Adrenal gland (tissue), 12 donors: ENCODE results near the gene IRX3. TPM values are rescaled to one million over a fixed set of nuclear protein-coding genes. Genes with fewer than 3 reads are reported as not detected.

Source experiments
- DNase-seq, 7 donors: peaks; one replicate each; pipeline ENCODE4 v3.0.0-alpha.2; 2019 to 2020
- H3K27ac ChIP-seq, 5 donors: fragments of 200-600 bp; sonication (generic) in 4 of 5; 1 replicate in 3 of 5; 2 replicates in 2 of 5; pipeline versions ENCODE4 v1.5.1 to v1.8.0; 2016 to 2020; ENCODE audit warnings: mild to moderate bottlenecking in 1 of 5
- H3K27me3 ChIP-seq: fragments of 200-600 bp; 2 replicates; pipeline ENCODE4 v1.8.0; 2021
- H3K36me3 ChIP-seq, 2 donors: fragments of 200-600 bp; replicated peaks in 1 of 2; 1 replicate in 1 of 2; 2 replicates in 1 of 2; pipeline versions ENCODE4 v1.5.1 to v1.8.0; 2018 to 2022
- H3K4me1 ChIP-seq, 2 donors: fragments of 200-600 bp; replicated peaks in 1 of 2; 1 replicate in 1 of 2; 2 replicates in 1 of 2; pipeline versions ENCODE4 v1.5.1 to v1.8.0; 2018 to 2021
- H3K4me3 ChIP-seq, 4 donors: fragments of 200-600 bp; sonication (generic) in 3 of 4; one replicate each; pipeline ENCODE4 v1.5.1; 2016 to 2018
- H3K9me3 ChIP-seq, 3 donors: fragments of 200-600 bp; sonication (generic) in 1 of 3; replicated peaks in 1 of 3; 1 replicate in 2 of 3; 2 replicates in 1 of 3; pipeline versions ENCODE4 v1.5.1 to v1.8.0; 2016 to 2021
- POLR2A ChIP-seq, 2 donors: fragments of 450-650 bp; IDR thresholded peaks; one replicate each; pipeline ENCODE4 v1.6.1; 2017; ENCODE audit warnings: antibody characterized with exemption in 2 of 2, mild to moderate bottlenecking in 2 of 2, moderate library complexity in 1 of 2
- WGBS, 4 donors: extraction: QIAGEN DNeasy Blood & Tissue Kit in 2 of 4; methylation state at CpG; one replicate each; pipeline versions ENCODE4 v1.1.5 to v1.1.7; 2013 to 2017; 5-methylcytosine and 5-hydroxymethylcytosine counted together
- intact Hi-C, 2 donors: fragments of 100-400 bp; cut with DNase I; formaldehyde crosslinking; loops; one replicate each; pipeline versions ENCODE4 v1.14.1 to v1.15.0; 2022 to 2023
- polyA plus RNA-seq, 3 donors: library from polyadenylated mRNA; stranded (reverse); fragments of 200-250 nt in 2 of 3; fragments of 350-450 nt in 1 of 3; fragmentation: Illumina TruSeq in 1 of 3; extraction: RNeasy Lipid Tissue Mini Kit (QIAGEN cat#74804) in 1 of 3; gene quantifications; one replicate each; pipeline ENCODE4 v1.2.3, GENCODE V29; 2013 to 2014
- total RNA-seq, 9 donors: library from RNA; depleted of rRNA in 4 of 9; stranded (reverse); fragments of >200 nt in 4 of 9; fragments of 120-200 nt in 1 of 9; fragmentation: NEBNext Ultra II Directional in 1 of 9; extraction: Animal tissue kit (Norgen Biotek cat#: 25700) in 1 of 9; gene quantifications; one replicate each; pipeline versions ENCODE4 v1.1.0 to v1.2.4, GENCODE V29; 2013 to 2023
- TF ChIP-seq, protein P1 (sequence below), 6 experiments: fragments of 450-650 bp in 4 of 6; fragments of 200-600 bp in 2 of 6; sonication (generic) in 1 of 6; IDR thresholded peaks; 1 replicate in 5 of 6; 2 replicates in 1 of 6; pipeline versions ENCODE4 v1.5.1 to v1.8.0; 2016 to 2021; ENCODE audit warnings: antibody characterized with exemption in 6 of 6, mild to moderate bottlenecking in 2 of 6, moderate library complexity in 1 of 6
- donor health status: healthy with polysubstance abuse.
- donor health status: Bipolar disorder and iron deficiency.
- donor health status: DM: yes; HTN: yes; CAD: no.
- donor health status: DM: no; HTN: no; CAD: no.
- donor health status: DM: no; HTN: no; CAD: no.
- donor health status: DM: yes; HTN: yes; CAD: no.

The IRX3 gene
- total and polyA plus RNA-seq, 12 donors: 1.4 to 18.6 (median 9.4) TPM

GRCh38 chr16:54287131-54288029 lies 793 bp upstream of the IRX3 start:
- intact Hi-C loops: loop anchor here (5.0 to 10.0 kb wide), 2 partner anchors 645 to 647 kb away; partner anchors contain the start of gene IRX5 (in 2 of the 2)
- no peaks in the 10 kb centered on the region for H3K36me3 ChIP-seq
- peak in 2 of 7 donors; percentile 17 to 31 for DNase-seq
- TF ChIP-seq POLR2A (IDR thresholded peaks at IDR 0.05): no peak
- TF ChIP-seq, protein P1, sequence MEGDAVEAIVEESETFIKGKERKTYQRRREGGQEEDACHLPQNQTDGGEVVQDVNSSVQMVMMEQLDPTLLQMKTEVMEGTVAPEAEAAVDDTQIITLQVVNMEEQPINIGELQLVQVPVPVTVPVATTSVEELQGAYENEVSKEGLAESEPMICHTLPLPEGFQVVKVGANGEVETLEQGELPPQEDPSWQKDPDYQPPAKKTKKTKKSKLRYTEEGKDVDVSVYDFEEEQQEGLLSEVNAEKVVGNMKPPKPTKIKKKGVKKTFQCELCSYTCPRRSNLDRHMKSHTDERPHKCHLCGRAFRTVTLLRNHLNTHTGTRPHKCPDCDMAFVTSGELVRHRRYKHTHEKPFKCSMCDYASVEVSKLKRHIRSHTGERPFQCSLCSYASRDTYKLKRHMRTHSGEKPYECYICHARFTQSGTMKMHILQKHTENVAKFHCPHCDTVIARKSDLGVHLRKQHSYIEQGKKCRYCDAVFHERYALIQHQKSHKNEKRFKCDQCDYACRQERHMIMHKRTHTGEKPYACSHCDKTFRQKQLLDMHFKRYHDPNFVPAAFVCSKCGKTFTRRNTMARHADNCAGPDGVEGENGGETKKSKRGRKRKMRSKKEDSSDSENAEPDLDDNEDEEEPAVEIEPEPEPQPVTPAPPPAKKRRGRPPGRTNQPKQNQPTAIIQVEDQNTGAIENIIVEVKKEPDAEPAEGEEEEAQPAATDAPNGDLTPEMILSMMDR (IDR thresholded peaks at IDR 0.05): no peak
- H3K27ac ChIP-seq: peak overlapping the region in 1 of 5 donors; percentile 88
- no peaks in the 10 kb centered on the region for H3K9me3 ChIP-seq
- peaks cover 8 to 18% of the 10 kb centered on the region in 2 donors for H3K4me1 ChIP-seq
- 4 to 9% (median 6%) methylated on average over 26 to 61 of the region's 61 CpGs for WGBS, 4 donors
- H3K4me3 ChIP-seq: peak overlapping the region in 2 of 4 donors; percentile 25 to 61
- H3K27me3 ChIP-seq: peaks cover 91% of the 10 kb centered on the region

DNA sequence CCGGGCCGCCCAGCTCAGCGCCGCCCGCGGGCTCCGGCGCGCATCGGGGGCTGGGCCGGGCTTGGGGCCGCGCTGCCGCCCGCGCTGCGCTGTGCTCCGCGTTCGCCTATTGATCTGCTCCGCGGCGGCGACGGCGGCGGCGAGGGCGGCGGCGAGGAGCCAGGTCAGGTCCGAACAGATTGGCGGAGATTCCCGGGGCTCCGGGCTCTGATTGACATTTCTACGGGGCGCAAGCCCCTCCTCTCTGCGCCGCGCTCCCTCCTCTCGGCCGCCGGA lies 559 bp downstream of the IRX3 start:
- intact Hi-C loops: loop anchor here (5.0 to 10.0 kb wide), 2 partner anchors 646 to 649 kb away; partner anchors contain the start of gene IRX5 (in 2 of the 2)
- peaks cover 14 to 27% of the 10 kb centered on the region in 2 donors for H3K4me1 ChIP-seq
- WGBS, 4 donors: 0 to 1% (median 1%) methylated on average over 10 to 43 of the region's 43 CpGs

DNA sequence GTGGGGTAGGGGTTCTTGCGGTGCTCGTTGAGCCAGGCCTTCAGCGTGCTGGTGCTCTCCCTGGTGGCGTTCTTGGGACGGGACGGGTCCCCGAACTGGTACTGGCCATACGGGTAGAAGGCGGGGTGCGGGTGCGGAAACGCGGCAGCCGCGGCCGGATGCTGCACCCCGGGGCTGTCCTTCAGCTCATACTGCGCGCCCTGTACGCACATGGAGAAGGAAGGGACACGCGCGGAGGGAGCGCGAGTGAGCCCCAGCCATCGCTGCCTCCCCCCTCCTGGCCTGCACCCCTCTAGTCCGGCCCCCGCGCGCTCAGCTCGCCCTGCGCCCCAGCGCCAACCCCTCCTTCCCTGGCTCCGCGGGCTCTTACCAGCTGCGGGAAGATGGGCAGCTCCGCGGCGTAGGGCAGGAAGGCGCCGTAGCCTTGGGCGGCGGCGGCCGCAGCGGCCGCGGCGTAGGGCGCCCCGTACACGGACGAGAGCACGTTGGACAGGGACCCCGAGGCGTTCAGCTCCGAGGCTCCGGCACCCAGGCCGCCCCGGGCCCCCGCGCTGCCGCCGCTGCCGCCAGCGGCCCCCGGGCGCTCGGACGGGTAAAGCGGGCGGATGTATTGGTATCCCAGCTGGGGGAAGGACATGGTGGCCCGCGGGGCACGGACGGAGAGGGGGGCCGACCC lies 1.0 kb downstream of the IRX3 start:
- Histone ChIP-seq H3K9me3 (no peaks in the 10 kb centered on the region), H3K4me1 (peaks cover 14 to 27% of the 10 kb centered on the region in 2 donors), H3K27ac (peak overlapping the region in 3 of 5 donors; percentile 37 to 88 (median 57)), H3K36me3 (no peaks in the 10 kb centered on the region), H3K27me3 (peaks cover 83% of the 10 kb centered on the region), H3K4me3 (peak overlapping the region in 2 of 4 donors; percentile 22 to 61)
- 1 to 2% (median 1%) methylated on average over 34 to 77 of the region's 77 CpGs; no CpG with 5 or more reads in 1 of the 4 donors for WGBS, 4 donors
- intact Hi-C loops: loop anchor here (5.0 to 10.0 kb wide), 2 partner anchors 647 to 649 kb away; partner anchors contain the start of gene IRX5 (in 2 of the 2)
- TF ChIP-seq, protein P1 (IDR thresholded peaks at IDR 0.05): no peak
- TF ChIP-seq POLR2A (IDR thresholded peaks at IDR 0.05): no peak
- peak in 2 of 7 donors; percentile 15 to 25 for DNase-seq

More for the DNA sequence above, 559 bp downstream of the IRX3 start:
- Histone ChIP-seq H3K4me3 (peak overlapping the region in 2 of 4 donors; percentile 49 to 61), H3K36me3 (no peaks in the 10 kb centered on the region), H3K9me3 (no peaks in the 10 kb centered on the region), H3K27ac (peak overlapping the region in 3 of 5 donors; percentile 37 to 88 (median 57)), H3K27me3 (peaks cover 88% of the 10 kb centered on the region)
- DNase-seq: peak in 1 of 7 donors; percentile 69
- TF ChIP-seq POLR2A (IDR thresholded peaks at IDR 0.05): peak in 1 of 2 donors; percentile 18
- TF ChIP-seq, protein P1 (IDR thresholded peaks at IDR 0.05): no peak
